Dedifferentiated amniotic fluid mesenchymal stem cell (primary cell): Measurements from ENCODE around the gene ZNF516.

Experiments used
- DNase-seq: peaks from one replicate; pipeline ENCODE4 v3.0.0-alpha.2; 2016; ENCODE audit errors: extremely low spot score

The ZNF516 gene

DNA sequence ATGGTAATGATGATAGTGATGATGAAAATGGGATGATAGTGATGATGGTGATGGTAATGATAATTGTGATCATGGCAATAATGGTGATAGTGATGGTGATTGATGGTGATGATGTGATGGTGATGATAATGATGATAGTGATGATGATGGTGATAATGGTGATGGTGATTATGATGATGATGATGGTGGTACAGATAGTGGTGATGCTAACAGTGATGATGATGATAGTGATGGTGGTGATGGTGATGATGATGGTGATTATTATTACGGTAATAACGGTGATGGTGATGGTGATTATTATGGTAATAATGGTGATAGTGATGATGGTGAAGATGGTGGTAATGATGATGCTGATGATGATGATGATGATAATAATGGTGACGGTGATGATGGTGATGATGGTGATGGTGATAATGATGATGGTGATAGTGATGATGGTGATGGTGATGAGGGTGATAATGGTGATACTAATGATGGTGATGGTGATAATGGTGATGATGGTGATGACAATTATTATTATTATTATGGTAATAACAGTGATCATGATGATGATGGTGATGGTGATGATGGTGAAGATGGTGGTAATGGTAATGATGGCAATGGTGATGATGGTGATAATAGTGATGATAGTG is 151.0 kb downstream of the ZNF516 start:
- DNase-seq = no peak

DNA sequence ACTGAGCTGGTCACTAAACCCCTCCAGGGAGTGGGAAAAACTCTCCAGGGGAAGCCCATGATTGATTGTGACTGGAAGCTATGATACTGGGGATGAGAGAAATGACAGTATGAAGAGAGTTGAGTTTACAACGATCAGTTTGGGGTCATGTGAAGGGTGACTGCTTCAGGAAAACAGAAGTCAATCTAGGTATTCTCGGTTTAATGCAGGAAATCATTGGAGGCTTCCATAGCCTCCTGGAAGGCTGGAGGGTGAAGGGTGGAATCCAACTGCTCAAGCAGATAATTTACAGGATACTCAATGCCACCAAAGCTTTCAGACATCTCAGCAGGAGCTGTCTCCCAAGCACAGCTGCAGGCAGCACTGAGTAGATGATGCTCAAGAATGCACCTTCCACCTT is 154.6 kb downstream of the ZNF516 start:
- no peak for DNase-seq

DNA sequence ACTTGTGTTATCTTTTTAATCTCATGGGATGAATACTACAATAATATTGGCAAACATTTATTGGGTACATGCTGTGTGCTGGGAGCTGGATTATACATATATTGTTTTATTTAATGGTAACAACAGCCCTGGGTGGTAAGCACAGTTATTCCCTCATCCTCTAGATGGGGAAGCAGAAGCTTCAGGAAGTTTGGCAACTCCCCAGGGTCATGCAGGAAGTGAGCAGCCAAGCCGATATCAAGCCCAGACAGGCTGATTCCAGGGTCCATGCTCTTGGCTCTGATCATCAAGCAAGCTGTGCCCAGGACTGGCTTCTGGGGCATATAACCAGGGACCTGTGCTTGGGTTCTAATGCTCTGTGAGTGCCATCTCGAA is 155.8 kb downstream of the ZNF516 start:
- no peak for DNase-seq

DNA sequence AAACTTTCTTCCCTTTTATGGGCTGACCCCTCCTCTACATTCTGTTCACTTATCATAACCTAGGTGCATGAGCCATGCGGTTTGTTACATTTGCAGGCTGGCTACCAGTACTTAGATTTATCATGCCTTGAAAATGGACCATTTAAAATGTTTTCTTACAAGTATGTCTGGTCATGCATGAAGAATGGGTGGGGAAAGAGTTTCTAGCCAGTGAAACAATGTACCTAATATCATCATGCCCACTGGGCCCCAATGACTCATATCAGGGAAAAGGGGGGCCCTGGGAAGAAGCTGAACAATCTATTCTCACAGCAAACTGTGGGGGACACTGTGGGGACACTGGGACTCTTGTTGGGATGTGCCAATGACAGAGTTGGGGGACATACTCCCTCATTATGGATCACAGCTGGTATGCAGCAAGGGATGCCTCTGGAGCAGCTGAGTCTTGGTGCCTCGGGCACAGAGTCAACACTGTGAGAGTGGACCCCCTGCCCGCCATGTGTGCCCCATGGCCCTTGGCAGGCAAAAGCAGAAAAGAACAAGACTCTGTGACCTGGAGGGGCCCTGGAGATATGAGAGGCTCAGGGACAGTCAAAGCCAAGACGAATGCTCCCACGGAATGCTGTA is 156.3 kb downstream of the ZNF516 start:
- no peak for DNase-seq

DNA sequence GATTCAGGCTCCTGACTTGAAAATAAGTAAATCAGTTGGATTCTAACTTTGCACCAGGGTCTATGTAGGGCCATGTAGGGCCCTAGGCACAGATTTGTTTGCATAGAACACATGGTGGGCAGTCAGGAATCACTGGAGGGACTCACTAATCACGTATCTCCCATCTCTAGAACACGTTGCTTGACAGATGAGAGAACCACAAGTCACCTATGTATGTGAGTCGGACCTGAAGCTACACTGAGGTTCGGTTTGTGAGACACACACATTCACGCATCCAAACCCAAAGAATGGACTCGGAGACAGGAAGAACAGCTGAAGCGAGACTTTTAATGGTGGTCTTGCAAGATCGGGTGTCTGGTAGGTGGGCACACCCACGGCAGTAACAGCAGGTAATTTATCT is 157.0 kb downstream of the ZNF516 start:
- no peak for DNase-seq

DNA sequence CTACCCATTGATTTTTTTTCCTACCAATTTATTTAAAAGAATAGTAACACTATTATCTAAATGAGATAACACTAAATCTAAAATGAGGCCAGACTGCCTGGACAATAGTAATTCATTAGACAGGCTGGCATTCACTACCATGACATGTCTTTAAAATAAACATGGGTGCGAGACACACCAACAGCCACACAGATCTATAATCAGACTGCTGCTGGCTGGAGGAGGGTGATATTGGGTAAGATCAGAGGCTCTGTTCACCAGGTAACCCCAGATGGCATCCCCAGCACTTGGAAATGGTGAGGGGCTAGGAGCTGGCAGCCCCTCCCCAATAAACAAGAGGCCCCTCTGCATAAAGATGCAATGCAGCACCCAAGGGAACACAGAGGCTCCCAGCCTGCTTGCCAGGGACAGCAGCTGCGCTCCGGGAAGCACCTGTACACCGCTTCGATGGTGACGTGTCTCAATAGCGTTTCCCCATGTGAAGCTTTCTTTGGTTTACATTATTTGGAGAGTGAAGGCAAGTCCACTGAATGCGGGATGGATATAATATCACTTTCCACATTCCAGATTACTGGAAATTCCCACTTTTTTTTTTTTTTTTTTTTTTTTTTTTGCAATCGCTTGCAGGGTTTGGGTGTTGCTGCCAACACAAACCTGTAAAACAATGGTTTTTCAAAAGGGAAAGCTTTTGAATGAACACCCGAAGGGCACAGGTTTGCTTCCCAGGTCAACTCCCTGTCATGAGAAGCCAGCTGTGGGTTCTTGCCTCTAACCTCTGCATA is 159.0 kb downstream of the ZNF516 start:
- DNase-seq = no peak

DNA sequence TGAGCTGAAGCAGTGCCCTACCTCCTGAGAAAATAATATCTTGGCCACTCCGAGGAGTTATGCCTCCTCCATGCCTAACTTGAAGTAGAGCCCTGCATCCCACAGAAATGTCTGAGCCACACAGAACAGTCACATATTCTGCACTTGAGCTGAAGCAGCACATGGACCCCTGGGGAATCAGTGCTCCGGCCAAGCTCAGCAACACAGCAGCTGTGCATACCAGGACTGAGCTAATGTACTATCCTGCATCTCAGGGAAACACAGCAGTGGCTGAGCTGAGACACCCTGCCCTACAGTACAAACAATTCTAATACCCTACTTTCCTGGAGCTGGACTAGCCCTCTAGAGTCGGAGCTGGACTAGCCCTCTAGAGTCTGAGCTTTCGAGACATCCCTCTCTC is 166.9 kb downstream of the ZNF516 start:
- DNase-seq = no peak

DNA sequence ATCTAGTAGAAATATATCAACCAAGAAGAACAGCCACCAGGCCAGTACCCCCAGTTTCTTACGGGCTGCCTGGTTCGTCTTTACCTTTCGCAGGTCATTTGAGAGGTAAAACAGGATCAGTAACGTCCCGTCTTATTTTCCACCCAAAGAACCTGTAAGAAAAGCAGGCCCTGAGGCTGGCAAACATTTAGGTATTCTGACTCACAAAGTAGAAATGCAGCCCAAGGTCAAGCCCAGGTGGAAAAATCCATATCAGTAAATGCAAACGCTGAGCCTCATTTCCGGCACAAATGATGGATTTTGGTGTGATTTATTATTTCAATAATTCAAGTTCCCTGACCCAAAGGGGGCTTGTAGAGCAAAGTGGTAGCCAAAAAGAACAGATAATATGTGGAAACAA is 171.2 kb downstream of the ZNF516 start:
- DNase-seq = no peak

DNA sequence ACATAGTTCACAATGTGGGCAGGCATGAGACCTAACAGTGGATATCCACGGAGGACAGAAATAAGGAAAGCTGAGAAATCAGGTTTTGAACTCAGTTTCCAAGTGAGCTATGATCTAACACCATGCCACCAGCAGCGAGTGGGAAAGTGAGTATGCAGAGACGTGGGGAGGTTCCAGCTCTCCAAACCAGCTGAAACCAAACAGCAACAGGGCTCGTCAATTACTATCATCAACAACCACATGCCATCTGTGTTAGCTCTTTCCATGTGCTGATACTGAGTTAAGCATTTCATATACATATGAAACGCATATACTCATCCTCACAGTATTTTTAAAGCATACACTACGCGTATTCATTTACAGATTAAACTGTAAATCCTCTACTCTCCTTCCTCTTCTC is 172.4 kb downstream of the ZNF516 start:
- DNase-seq = no peak

DNA sequence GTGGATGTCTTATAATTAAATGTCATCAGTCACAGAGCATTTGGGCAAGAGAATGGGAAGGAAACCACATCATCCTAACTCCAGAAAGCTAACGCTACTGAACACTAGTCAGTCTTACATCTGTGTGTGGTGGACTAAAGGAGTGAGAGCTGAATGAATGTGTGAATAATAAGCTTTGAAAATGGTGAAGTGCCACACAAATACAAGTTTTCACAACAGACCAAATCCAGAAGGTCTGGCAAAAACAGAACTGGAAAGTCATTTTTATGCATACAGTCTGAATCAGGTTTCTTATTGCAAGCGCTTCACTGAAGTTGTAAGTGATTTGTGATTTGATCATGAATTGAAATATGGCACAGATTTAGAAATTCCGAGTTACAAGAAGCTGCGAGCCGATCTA is 175.7 kb downstream of the ZNF516 start:
- no peak for DNase-seq

DNA sequence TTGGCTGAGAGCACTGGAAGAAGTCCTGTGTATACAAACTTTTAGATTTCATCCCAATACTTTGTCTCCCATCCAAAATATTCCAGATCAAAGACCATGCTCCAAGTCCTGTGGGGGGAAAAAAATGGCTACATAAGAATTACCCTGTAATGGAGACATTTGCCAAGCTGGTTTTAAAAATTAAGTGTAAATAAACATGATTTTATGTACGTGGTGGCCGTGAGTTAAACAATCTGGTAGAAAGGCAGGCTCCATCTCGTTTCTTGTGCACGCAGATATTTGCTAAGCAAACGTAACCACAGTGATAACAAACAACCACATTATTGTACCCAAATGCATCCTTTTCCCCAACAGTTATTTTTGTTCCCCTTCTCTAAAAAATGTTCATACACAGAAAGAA is 176.4 kb downstream of the ZNF516 start:
- no peak for DNase-seq

DNA sequence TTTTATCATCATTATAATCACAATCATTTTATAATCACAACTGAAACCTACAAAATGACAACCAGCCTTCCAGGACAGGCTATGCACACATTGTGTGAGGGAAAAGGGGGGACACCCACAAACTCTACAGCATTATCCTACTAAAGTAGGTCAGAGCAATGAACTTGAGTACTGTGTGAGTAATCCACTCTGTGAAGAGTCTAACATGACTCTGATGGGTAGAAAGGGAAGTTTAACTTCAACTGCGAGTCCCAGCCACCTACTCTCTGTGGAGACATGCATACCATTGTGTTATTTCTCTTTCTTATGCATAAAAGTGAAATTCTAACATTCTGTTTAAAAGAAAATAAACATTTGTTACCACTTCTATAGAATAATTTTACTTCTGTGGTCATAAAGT is 177.9 kb downstream of the ZNF516 start:
- DNase-seq = no peak

DNA sequence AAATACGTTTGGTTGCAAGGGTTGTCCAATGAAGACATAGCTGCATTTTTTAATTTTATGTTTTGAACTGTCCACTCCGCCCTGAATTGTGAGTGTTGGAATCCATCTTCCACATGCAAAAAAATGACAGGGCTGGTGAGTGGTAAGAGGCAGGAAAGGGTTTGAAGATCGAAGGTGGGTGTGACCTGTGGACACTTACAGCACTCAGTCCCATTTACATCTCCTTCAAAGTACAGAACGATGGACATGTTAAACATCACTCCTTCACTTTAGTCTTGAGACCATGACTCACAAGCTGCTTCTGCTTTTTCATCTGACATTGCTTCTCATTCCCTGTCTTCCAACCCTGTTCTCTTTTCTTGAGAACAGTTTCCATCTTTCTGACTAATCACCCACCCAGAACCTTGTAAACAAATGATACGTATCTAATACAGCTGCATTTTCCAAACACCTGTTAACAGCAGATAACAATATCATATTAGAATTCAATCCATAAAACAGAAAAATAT is 179.3 kb downstream of the ZNF516 start:
- no peak for DNase-seq

DNA sequence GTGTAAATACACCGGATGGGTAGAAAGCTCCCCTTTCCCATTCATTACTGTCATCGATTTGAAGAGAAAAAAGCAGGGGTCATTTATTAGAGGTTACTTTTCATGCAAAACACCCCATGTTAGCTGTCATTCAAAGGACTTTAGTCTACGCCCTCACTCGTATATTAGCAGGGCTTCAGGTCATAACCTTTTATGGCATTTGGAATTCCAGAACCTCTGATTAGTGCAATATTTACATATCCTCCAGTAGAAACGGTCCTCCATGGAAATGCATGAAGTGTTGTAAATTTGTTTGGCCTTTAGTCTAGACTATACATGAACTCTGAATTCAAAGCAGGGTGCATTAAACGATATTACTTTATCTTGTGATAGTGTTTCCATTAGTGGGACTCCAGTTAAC is 180.5 kb downstream of the ZNF516 start:
- DNase-seq = no peak

DNA sequence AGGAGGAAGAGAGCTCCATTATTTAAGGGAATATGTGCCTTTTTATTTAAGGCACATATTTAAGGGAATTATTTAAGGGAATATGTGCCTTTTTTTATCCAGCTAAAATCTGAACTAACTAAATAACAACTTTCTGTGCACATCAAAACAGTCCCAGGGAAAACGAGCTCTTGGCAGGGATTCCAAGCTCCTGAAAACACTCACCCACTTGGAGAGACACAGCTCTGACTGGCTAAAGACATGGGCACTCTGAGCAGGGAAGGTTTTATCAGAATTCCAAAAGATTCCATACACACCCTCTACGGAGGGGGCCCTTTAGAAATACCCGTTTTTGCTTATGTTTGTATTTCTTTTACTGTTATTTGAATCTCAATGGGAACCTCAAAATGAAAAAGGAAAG is 181.0 kb downstream of the ZNF516 start:
- no peak for DNase-seq
